HuH-7.5 (cell line): ENCODE data around the gene ALDH16A1.

Experiments
- DNase-seq: peaks from one replicate; pipeline ENCODE4 v3.0.0; 2011; ENCODE audit warnings: low spot score

Gene ALDH16A1

GRCh38 chr19:49453013-49453756 lies at the start of gene ALDH16A1:
Gene ALDH16A1 (plus strand): TSS chr19:49453225. CDS start chr19:49453332, 107 bp downstream.
- DNase-seq: peak; percentile 96

GRCh38 chr19:49403404-49404187 lies 49.4 kb upstream of the ALDH16A1 start:
- no peak for DNase-seq

GRCh38 chr19:49407079-49407478 lies 45.9 kb upstream of the ALDH16A1 start:
- DNase-seq: no peak

GRCh38 chr19:49407482-49408015 lies 45.5 kb upstream of the ALDH16A1 start:
- no peak for DNase-seq

- no peak for DNase-seq
Observed at GRCh38 chr19:49408816-49409440, 44.1 kb upstream of the ALDH16A1 start.

GRCh38 chr19:49409441-49410029 lies 43.5 kb upstream of the ALDH16A1 start:
- no peak for DNase-seq

- DNase-seq: no peak
Observed at GRCh38 chr19:49411681-49412326, 41.2 kb upstream of the ALDH16A1 start.

- no peak for DNase-seq
Observed at GRCh38 chr19:49413348-49413747, 39.7 kb upstream of the ALDH16A1 start.

GRCh38 chr19:49414256-49414655 lies 38.8 kb upstream of the ALDH16A1 start:
- DNase-seq: no peak

GRCh38 chr19:49415102-49415809 lies 37.8 kb upstream of the ALDH16A1 start:
- no peak for DNase-seq

- no peak for DNase-seq
Observed at GRCh38 chr19:49415810-49416200, 37.2 kb upstream of the ALDH16A1 start.

- DNase-seq: no peak
Observed at GRCh38 chr19:49417088-49417487, 35.9 kb upstream of the ALDH16A1 start.

- DNase-seq: no peak
Observed at GRCh38 chr19:49418511-49418910, 34.5 kb upstream of the ALDH16A1 start.

GRCh38 chr19:49419173-49419572 lies 33.9 kb upstream of the ALDH16A1 start:
- no peak for DNase-seq

- DNase-seq: no peak
Observed at GRCh38 chr19:49420227-49420626, 32.8 kb upstream of the ALDH16A1 start.

- peak; percentile 67 for DNase-seq
Observed at GRCh38 chr19:49421039-49421877, 31.8 kb upstream of the ALDH16A1 start.

GRCh38 chr19:49421878-49422202 lies 31.2 kb upstream of the ALDH16A1 start:
- no peak for DNase-seq

- peak; percentile 70 for DNase-seq
Observed at GRCh38 chr19:49422407-49423070, 30.5 kb upstream of the ALDH16A1 start.

- DNase-seq: no peak
Observed at GRCh38 chr19:49423071-49423984, 29.7 kb upstream of the ALDH16A1 start, which contains the start of gene PTH2. Gene PTH2 (minus strand): TSS chr19:49423441. CDS start chr19:49423339, 102 bp downstream.
